GM10248 (cell line): ENCODE data around the gene HOXB9.

Source experiments
- CTCF ChIA-PET: fragments of 300-600 bp; sonication (Branson Sonifier 250); formaldehyde crosslinking; extraction: SDS; loops from one replicate; lab custom pipeline; 2021; ENCODE audit warnings: antibody characterized with exemption; lab: Yijun Ruan, JAX
- POLR2A ChIA-PET: fragments of 350-650 bp; sonication (Branson Sonifier 250); formaldehyde crosslinking; extraction: SDS; loops from one replicate; lab custom pipeline; 2020; ENCODE audit warnings: antibody characterized with exemption; lab: Yijun Ruan, JAX
- DNase-seq: peaks from one replicate; pipeline ENCODE4 v3.0.0; 2012; ENCODE audit errors: extremely low spot score
- TF ChIP-seq, protein P1 (sequence below): IDR thresholded peaks from 2 replicates; pipeline ENCODE4 v1.5.1; 2012; ENCODE audit warnings: mild to moderate bottlenecking, low read depth; ENCODE audit errors: extremely low read depth, missing control alignments, control extremely low read depth

HOXB9 gene

DNA sequence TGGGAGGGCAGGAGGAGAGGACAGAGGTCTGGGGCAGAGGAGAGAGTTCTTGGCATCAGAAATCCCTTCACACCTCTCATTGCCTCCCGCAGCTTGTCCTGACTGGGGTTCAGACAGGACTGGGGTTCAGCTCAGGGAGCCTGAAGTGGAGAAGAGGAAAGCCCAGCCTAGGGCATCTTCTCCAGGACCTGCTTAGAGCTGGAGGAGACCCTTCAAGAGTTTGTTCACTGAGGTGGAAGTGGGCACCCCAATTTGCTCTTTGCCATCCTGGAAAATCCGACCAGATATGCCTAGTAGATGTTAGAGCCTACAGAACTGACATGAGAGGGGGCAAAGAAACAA, 38.1 kb downstream of the HOXB9 start:
- DNase-seq = no peak
- TF ChIP-seq, protein P1, sequence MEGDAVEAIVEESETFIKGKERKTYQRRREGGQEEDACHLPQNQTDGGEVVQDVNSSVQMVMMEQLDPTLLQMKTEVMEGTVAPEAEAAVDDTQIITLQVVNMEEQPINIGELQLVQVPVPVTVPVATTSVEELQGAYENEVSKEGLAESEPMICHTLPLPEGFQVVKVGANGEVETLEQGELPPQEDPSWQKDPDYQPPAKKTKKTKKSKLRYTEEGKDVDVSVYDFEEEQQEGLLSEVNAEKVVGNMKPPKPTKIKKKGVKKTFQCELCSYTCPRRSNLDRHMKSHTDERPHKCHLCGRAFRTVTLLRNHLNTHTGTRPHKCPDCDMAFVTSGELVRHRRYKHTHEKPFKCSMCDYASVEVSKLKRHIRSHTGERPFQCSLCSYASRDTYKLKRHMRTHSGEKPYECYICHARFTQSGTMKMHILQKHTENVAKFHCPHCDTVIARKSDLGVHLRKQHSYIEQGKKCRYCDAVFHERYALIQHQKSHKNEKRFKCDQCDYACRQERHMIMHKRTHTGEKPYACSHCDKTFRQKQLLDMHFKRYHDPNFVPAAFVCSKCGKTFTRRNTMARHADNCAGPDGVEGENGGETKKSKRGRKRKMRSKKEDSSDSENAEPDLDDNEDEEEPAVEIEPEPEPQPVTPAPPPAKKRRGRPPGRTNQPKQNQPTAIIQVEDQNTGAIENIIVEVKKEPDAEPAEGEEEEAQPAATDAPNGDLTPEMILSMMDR = no peak
- ChIA-PET POLR2A (no interaction called here), CTCF (interaction anchor here (1.0 to 3.0 kb wide), 17 partner anchors 8 to 562 kb away, joined by 3 to 18 read pairs (median 4); partner anchors contain the start of gene HOXB4)

DNA sequence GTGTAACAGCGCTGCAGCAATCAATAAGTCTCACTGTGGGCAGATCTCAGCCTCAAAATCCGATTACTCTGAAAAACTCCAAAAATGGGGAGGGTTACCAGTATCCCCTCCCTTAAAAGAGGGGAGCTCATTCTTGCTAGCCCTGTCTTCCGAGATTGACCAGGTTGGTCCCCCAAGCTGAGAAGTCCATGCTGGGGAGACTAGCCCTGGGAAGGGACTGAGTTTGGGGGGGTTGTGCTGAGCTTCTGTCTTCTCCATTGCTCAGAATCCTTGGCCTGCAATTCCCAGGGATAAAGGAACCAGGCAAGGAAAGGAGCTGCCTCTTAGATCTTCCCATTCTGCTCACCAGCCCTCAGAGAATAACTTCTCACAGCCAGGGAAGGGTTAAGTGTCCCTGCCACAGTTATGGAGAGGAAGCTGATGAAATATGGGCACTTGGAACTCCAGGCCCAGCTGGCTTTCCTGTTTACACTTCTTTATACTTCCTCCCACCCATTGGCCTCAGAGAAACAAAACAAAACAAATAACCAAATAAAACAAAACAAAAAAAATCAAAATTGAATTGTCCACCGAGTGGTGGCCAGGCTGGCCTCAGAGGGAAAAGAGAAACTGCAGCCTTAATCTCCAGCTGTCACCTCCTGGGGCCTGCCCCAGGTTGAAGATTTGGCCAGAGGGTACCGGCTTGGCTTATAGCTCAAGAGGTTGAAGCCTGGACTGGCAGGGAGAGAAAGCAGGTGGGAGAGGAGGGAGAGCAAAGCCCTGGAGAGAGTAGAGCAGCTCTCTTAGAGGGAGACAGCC, 38.7 kb downstream of the HOXB9 start:
- DNase-seq = no peak
- ChIA-PET CTCF (interaction anchor here (0.8 to 3.0 kb wide), 20 partner anchors 9 to 561 kb away, joined by 3 to 18 read pairs (median 4); partner anchors contain the start of gene HOXB4), POLR2A (no interaction called here)
- TF ChIP-seq, protein P1 = no peak

DNA sequence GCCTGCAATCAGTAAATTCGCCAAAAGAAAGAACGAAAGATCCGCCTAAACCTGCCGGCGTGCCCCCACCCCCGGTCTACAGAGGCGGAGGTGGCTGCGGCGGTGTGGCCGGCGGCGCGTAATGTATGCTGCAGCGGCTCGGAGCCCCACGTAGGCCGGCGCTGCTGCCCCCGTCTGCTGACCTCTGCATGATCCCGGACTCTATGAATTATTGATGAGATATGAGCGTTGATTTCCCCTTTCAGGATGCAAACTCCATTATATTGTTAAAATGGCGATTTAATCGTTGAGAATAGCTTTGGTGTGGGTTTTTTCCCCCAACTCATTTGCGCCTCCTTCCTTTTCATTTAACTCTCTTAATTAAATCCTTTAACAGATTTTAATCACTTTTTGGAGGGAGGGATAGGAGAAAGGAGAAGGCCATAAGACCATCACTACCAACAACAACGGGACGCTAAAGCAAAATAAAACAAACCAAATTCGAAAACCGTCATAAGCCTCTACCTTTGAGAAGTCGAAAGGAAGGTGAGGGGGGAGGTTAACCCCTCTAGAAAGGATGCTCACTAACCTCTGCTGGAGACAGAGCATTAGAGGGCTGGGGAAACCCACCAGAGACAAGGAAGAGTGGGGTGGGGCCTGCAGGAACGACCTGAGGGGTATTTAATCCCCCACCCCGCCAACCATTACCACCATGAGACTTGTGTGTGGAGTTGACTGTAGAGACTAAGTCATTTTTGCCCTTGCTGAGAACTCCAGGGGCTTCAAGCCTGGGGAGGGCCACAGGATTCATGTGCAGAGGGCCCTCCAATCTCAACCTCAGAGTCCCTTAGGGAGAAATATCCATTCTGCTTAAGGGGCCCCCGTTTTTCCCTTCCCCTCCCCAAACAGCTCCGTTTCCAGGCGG, 39.6 kb downstream of the HOXB9 start:
- POLR2A ChIA-PET = no interaction called here
- TF ChIP-seq, protein P1 = no peak
- CTCF ChIA-PET = interaction anchor here (0.6 to 3.0 kb wide), 13 partner anchors 8 to 560 kb away, joined by 3 to 18 read pairs (median 4); partner anchors contain the start of gene HOXB4
- peak; percentile 74 for DNase-seq

DNA sequence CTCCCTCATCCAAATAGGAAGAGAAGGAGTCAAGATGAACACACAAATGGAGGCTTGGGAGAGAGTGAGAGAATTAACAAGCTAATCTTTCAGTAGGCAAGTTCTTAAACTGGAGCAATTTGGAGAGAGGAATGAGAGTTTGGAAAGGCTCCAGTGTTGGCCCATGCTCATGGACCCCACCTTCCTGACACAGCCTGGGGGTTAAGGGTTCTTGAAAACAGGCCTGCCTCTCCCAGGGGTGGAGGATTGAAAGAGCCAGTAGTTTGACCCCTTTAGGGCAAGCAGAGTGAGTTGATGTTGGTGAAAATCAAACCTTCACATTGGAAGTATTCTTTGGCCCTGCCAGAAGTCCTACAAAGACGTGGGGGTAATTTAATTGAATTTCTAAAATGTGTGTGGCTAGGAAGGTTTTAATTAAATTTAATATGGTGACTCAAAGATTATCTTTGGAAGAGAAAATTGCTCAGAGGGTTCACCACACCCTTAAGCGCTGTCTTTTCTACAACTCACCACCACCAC, 41.9 kb downstream of the HOXB9 start:
- no peak for DNase-seq
- TF ChIP-seq, protein P1 = no peak
- CTCF ChIA-PET = interaction anchor here (1.0 to 1.7 kb wide), 3 partner anchors 91 to 322 kb away, joined by 3 to 5 read pairs (median 3); no protein-coding TSS in a partner anchor
- POLR2A ChIA-PET = no interaction called here

DNA sequence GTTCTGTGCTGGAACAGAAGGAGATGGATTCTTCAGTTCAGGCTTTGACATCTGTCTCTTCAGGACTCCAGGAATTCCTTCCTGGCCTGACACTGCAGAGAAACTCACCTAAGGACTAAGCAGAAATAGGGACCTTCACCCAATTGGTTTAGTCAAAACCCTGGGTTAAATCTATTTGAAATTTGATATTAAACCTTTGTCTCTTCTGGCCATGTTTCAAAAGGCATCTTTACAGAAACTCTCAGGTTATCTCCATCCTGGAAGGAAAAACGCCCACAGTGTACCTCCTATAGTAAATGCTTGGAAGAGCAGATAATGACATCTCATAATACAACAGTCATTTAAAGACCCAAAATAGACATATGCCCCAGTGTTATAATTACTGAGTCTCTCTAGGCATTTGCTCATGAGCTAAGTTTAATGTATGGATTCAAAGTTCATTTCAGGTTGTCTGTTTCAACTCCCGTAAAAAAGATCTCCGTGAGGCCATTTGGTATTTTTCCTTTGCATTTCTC, 42.4 kb downstream of the HOXB9 start:
- no peak for DNase-seq
- TF ChIP-seq, protein P1 = no peak
- CTCF ChIA-PET = interaction anchor here (1.0 to 2.0 kb wide), 4 partner anchors 91 to 321 kb away, joined by 3 to 7 read pairs (median 4); no protein-coding TSS in a partner anchor
- POLR2A ChIA-PET = no interaction called here

DNA sequence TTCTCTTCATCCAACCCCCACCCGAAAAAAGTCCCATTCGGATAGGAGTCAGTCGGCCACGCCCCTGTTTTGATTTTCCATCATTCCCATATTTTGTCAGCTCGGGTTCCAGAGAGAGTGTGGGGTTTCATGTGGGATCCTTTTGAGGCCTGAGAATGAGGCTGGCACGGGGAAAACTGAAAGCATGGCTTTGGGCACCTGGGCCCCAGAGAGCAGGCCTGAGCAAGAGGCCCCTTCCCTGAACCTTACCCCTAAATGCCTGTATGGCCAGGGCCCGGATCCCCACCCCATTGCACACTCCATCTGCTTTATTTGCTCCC, 43.4 kb downstream of the HOXB9 start:
- POLR2A ChIA-PET = no interaction called here
- TF ChIP-seq, protein P1 = no peak
- CTCF ChIA-PET = interaction anchor here (1.1 to 2.0 kb wide), 4 partner anchors 90 to 320 kb away, joined by 3 to 7 read pairs (median 4); no protein-coding TSS in a partner anchor
- DNase-seq = no peak
